ENCODE data around the gene ATG10.
"Not testable (repeated sequence)": the region's sequence is repeated elsewhere in the genome, so short reads cannot be mapped to it uniquely, and the experiment has no call there.

Gene ATG10

GRCh38 chr5:82058710-82059109 is 86.9 kb downstream of the ATG10 start:
- DNase-seq: no peak

GRCh38 chr5:82066791-82067190 is 95.0 kb downstream of the ATG10 start:
- DNase-seq: no peak

DNA sequence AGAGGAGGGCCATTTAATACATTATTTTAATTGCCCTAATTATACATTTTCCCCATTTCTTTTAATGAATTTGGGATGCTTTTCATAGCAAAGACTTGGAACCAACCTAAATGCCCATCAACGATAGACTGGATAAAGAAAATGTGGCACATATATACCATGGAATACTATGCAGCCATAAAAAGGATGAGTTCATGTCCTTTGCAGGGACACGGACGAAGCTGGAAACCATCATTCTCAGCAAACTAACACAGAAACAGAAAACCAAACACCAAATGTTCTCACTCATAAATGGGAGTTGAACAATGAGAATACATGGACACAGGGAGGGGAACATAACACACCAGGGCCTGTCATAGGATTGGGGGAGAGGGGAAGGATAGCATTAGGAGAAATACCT is 96.2 kb downstream of the ATG10 start:
- not testable (repeated sequence) for DNase-seq

DNA sequence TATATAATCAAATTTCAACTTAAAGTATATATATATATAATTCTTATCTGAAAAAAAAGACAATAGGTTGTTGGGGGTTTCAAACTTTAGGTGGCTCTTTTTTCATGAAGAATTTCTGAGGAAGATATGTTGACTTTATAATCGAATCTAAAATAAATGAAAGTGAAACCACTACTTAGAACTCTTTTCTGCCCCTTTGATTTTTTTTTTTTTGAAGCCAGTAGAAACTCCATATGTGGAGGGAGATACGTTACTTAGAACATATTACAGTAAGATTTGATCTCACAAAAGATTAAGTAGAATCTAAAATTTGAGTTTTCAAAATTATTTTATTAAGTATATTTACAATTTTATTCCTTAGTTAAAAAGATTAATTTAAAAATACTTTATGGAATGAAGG is 96.9 kb downstream of the ATG10 start:
- DNase-seq: no peak

- no peak for DNase-seq
Observed at GRCh38 chr5:82072138-82072537, 100.3 kb downstream of the ATG10 start.

DNA sequence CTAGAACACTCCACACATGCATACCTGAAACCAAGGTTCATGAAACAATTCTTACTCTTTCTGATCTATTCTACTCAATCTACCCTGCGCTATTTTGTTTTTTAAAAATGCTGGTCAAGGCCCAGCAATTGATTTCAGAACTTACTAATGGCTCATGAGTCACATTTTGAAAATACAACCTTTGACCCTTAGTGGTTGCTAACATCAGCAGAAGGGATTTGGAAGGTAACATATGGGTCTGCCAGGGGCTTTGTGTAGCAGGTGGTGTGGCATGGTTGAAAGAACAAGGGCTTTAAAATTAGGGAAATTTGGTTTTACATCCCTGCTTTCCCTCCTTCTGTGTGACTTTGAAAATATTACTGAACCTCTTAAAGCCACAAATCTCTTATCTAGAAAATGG is 101.4 kb downstream of the ATG10 start:
- DNase-seq: no peak

DNA sequence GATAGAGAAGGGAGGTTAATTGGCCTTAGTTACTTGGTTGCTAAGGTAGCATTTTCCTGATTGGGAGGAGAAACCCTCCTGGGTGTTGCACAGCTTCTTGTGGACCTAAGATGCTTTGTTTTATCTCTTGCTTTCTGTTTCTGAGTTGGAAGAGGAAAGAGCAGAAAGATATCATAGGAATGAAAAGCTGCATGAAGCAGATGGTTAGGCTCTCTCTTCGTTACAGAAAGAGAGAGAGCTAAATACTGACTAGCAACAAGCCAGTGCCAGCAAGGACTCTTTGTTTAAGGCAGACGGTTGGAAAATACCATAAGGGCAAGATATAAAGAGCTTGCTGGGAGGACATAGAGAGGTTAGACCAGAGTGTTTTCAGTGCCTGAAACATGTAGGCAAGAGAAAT is 103.1 kb downstream of the ATG10 start:
- no peak for DNase-seq

DNA sequence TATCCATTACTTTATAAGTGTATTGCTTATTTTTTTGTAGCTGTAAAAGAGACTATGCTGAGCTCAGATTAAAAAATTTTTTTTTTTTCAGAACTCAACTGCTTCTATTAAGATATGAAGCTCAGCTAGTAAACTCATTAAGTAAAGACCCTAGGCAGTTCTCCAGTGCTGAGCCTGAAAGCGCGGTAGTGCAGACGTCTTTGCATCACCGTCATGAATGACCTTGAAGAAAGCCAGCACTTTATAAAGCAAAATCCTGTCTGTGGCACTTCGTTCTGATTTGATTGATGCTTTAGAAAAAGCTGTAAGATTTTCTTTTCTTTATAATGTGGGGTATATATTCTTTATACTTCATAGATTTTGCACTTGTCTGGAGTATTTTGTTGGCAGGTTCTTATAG is 105.7 kb downstream of the ATG10 start:
- DNase-seq: no peak

DNA sequence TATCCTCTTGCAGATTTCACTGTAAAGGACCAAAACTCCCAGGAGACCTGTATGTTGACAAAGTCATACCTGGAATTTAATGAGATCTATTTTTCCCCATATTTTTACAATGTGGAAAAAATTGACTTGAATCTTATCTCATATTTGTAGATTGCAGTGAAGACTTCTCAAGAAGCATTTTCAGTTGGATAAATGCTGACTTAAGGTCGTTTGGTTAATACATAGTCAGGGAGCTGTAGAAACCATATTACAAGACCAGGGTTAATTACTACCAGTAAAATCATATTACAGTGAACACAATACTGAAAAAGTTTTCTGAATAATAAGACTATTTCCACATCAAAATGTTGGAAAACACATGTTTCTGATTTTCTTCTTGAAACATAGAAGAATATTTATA is 119.8 kb downstream of the ATG10 start:
- DNase-seq: no peak

DNA sequence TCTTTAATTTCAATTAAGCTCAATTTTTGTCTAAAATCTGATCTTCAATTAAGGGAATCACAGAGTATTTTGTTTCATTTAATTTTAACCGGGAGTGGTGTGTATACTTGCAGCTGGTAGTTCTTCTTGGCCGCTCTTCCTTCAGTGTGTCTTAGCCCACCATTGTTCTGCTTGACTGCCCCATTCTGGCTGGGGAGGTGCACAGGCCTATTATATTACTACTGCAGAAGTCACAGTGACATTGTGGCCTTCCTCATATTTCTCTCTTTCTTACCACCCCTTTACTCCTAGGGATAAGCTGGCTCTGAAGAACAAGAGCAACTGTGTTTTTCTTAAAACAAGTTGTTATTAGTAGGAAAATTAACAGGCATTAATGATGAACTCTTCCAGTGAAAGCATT is 123.7 kb downstream of the ATG10 start:
- no peak for DNase-seq

DNA sequence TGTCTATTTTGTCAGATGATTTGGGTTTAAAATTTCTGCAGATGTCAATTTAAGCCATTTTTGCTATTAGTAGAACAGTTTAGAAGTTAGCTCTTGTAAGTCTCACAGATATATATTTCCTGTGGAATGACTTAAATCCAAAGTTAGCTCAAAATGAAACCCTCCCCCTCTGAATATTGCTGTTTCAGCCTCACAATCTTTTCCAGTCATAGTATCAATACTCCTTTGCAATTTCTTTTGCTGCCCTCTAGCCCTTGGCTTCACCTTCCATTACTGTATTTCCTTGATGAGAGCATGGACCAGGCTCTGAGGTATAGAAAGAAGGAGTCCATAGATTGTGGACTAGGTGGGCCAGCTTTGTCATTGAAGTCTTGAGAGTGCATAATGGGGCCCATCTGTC is 124.4 kb downstream of the ATG10 start:
- DNase-seq: no peak

GRCh38 chr5:82100303-82101077 is 128.7 kb downstream of the ATG10 start:
- DNase-seq: no peak

GRCh38 chr5:82104872-82105271 is 133.0 kb downstream of the ATG10 start:
- no peak for DNase-seq

DNA sequence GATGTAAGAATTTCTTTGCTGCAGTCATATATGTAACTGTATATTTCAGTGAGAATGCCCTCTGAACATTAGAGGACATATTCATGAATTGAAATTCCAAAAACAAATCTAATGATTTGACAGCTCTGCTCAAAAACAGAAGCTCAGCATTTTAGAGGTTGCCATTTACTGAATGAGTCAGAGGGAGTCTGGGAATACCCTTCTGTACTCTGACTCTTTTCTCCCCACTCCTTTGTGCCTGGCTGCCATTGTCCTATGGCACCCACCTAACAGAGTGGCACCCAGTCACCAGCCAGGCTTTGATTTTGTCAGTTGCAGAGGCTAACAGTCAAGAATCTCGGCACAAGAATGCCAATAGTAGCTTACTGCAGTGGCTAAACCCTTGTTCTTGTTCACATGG is 133.6 kb downstream of the ATG10 start:
- no peak for DNase-seq

GRCh38 chr5:82106207-82106606 is 134.4 kb downstream of the ATG10 start:
- DNase-seq: no peak

DNA sequence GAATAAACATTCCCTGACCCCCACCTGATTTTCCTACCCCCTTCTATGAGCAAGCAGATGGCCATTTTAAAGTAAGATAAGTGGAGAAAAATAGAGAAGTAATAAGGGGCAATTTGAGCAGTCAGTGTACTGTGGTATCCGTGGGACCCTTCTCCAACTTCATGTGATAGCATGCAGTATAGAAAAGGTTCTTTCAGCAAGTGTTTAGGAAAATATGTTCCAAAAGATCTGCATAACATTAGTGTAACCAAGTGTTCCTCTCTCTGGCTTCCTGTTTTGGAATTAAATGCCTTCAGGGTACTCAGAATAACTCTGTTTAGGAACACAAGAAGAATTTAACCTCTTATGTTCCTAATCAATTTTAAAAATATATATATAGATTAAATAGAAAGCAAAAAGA is 134.9 kb downstream of the ATG10 start:
- DNase-seq: no peak

GRCh38 chr5:82107267-82107666 is 135.4 kb downstream of the ATG10 start:
- DNase-seq: no peak

GRCh38 chr5:82109013-82109412 is 137.2 kb downstream of the ATG10 start:
- DNase-seq: no peak

DNA sequence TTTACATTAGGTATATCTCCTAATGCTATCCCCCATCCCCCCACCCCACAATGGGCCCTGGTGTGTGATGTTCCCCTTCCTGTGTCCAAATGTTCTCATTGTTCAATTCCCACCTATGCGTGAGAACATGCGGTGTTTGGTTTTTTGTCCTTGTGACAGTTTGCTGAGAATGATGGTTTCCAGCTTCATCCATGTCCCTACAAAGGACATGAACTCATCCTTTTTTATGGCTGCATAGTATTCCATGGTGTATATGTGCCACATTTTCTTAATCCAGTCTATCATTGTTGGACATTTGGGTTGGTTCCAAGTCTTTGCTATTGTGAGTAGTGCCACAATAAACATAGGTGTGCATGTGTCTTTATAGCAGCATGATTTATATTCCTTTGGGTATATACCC is 138.1 kb downstream of the ATG10 start:
- not testable (repeated sequence) for DNase-seq

DNA sequence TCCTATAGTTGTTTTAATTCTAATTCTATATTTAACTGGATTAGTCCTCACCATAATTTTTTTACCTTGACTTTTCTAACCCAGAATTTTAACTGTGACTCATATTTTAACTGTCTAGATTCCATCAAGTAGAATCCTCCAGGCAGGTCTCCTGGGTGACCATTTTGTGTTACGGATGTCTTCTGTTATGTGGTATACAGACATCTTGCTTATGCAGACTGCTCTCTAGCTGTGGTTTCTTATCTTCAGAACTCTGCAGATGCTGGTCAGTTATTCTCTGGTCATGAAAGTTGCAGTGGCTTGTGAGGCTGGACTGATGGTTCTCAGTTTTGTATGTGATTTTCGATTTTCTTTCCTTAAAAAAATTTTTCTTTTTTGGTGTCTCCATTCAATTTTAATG is 139.4 kb downstream of the ATG10 start:
- no peak for DNase-seq

DNA sequence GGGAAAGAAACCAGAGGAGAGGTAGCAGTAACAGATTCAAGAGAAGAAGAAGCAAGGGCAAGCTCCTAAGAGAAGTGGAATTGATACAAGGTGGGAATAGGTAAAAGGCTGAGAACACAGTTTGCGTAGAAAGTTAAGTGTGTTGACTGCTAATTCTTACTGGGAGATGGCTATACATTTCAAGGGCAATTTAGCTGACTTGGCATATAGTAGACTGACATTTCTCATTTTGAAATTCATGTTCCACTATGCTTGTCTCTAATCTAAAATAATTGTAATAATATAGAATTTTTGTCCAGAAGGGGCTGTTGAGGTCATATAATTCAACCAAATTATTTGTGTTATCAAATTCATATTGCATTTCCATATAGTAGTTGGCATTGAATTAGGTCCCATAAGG is 144.0 kb downstream of the ATG10 start:
- no peak for DNase-seq

- DNase-seq: no peak
Observed at GRCh38 chr5:82119889-82120288, 148.1 kb downstream of the ATG10 start.

GRCh38 chr5:82129723-82130285 is 158.0 kb downstream of the ATG10 start:
- DNase-seq: peak; percentile 51

GRCh38 chr5:82130602-82131001 is 158.8 kb downstream of the ATG10 start:
- DNase-seq: no peak

DNA sequence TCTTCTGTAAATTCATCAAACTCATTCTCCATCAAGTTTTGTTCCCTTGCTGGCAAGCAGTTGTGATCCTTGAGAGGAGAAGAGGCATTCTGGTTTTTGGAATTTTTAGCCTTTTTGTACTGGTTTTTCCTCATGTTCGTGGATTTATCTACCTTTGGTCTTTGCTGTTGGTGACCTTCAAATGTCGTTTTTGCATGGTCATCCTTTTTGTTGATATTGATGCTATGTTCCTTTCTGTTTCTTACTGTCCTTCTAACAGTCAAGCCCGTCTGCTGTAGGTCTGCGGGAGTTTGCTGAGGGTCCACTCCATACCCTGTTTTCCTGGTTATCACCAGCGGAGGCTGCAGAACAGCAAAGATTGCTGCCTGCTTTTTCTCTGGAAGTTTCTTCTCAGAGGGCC is 165.4 kb downstream of the ATG10 start:
- DNase-seq: no peak
